SHP77 treated with DMSO at 0.1 percent for 48 hours (cell line): ENCODE measurements around the gene KLF7.

Source experiments
- DNase-seq: peaks from one replicate; lab custom pipeline; 2025; lab: John Stamatoyannopoulos, UW

The KLF7 gene

GRCh38 chr2:207128867-207129266, 36.9 kb downstream of the KLF7 start:
- DNase-seq: no peak

DNA sequence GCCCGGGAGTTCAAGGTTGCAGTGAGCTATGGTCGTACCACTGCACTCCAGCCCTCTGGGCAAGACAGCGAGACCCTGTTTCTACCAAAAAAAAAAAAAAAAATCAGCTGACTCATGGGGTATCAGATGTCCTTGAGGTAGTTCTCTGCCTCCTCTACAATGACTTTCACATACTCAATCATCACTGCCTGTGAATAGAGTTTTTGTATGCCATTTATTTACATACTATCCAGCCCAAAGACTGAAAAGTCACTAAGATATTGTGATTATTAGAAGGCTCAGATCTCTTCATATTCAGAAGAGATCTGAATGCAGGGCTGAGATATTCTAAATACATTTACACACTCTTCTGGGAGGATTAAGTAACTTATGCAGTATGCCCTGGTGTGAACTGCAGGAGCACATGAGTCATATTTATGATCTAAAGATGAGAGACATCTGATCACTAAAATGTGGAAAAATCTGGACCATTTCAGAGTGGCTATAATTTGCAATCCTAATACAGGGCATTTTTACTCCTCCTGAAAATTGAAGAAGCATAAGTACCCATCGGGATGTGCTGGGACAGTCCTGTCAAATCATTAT, 38.9 kb downstream of the KLF7 start:
- no peak for DNase-seq

DNA sequence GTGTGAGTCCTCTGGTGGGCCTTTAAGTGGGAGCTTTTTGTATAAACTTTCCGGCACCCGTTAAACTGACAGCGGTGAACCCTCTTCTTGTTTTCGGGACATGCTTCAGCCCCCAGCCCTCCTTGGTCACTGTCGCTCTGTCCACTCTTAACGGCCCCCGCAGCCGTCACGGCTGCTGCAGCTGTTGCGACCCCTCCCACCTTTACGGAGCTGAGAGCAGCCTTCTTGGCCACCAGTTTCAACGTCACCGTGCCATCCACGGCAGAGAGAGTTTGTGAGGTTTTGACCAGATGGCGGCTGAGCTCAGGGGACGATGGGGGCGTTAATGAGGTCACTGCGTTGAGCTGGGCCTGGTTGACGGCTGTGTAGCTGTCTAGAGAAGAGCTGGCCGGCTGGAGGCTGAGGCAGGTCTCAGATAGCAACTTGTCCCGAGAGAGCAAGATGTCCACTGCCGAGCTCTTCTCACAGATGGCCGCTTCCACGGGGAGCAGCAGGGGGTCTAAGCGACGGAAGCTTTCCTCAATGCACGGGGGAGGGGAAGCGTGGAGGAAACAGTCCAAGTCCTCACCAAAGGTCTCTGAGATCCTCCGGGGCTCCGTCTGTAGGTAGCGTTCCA, 41.9 kb downstream of the KLF7 start:
- DNase-seq: no peak

DNA sequence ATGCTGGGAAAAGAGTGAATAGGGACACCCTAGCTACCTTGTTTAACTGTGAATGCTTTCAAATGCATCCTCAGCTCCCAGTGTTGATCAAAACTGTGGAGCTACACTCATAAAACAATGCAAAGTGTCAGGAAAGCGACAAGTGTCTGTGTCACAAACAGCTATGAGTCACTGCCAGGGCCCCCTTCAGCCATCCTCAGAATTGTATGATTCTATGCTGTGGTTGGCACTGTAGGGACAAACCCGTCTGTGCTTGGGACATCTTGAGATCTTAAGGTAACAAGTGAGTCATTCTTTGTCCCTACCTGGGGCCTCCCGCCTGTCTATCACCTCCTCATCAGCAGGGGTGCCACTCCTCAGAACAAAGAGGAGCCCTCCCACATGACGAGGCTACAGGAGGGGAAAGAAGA, 42.4 kb downstream of the KLF7 start:
- DNase-seq: no peak

- no peak for DNase-seq
Measured at GRCh38 chr2:207122651-207123334, 43.0 kb downstream of the KLF7 start.

GRCh38 chr2:207121784-207122183, 44.0 kb downstream of the KLF7 start:
- DNase-seq: no peak

DNA sequence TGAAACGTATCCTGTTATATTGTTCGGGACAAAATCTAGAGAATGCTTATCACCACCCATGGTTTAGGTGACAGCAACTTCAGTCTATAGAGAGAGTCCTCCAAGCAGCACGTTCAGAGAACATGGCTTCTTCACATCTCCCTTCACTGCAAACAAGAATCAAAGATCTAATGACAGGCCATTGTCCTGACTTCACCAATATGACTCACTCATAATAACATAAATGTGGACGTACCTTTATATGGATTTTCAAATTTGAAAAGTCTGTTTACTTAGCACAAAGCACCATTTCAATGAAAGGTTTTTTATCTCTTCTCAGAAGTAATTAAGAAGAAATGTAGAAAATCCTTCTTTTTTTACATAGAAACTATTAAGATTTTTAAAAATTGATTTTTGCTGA, 46.7 kb downstream of the KLF7 start:
- DNase-seq: no peak

- DNase-seq: no peak
Measured at GRCh38 chr2:207117668-207118067, 48.1 kb downstream of the KLF7 start.

- DNase-seq: no peak
Measured at GRCh38 chr2:207115715-207116364, 49.9 kb downstream of the KLF7 start.

GRCh38 chr2:207113414-207113813, 52.3 kb downstream of the KLF7 start:
- DNase-seq: no peak

GRCh38 chr2:207112785-207113184, 53.0 kb downstream of the KLF7 start:
- no peak for DNase-seq

DNA sequence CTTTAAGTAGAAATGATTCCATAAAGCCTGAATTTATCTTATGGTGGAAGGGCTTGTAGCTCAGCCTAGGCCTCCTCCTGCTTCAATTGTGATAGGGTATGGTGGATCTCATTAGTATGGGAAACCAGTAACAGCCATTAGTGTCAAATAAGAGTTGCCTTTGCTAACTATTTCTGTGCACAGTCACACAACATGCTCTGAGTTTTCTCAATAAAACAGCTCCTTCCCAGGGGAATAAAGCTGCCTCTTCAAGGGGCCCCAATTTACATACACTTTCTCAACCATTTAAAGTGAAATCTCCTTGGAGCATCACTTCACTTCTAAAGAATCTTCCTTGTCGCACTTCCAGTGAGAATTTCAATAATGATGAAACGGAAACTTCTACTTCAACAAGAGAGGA, 53.4 kb downstream of the KLF7 start:
- no peak for DNase-seq

- no peak for DNase-seq
Measured at GRCh38 chr2:207111757-207112156, 54.0 kb downstream of the KLF7 start.

DNA sequence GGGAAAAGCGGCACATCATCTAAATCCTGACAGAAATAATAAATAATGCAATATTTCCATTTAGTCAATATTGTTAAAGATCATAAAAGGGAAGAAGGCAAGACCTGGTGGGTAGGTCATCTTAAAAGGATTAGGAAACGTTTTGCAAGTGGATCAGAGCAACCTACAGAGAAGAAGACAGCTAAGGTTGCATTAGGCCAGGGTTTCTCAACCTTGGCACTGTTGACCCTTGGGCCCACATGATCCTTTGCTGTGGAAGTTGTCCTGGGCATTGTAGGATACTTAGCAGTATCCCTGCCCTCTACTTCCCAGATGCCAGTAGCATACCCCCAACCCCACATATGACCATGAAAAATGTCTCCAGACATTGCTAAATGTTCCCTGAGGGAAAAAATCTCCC, 55.0 kb downstream of the KLF7 start:
- no peak for DNase-seq

GRCh38 chr2:207110310-207110709, 55.4 kb downstream of the KLF7 start:
- DNase-seq: no peak

- DNase-seq: no peak
Measured at GRCh38 chr2:207109768-207110167, 56.0 kb downstream of the KLF7 start.

- DNase-seq: no peak
Measured at GRCh38 chr2:207108440-207108839, 57.3 kb downstream of the KLF7 start.

GRCh38 chr2:207107551-207107950, 58.2 kb downstream of the KLF7 start:
- DNase-seq: no peak

DNA sequence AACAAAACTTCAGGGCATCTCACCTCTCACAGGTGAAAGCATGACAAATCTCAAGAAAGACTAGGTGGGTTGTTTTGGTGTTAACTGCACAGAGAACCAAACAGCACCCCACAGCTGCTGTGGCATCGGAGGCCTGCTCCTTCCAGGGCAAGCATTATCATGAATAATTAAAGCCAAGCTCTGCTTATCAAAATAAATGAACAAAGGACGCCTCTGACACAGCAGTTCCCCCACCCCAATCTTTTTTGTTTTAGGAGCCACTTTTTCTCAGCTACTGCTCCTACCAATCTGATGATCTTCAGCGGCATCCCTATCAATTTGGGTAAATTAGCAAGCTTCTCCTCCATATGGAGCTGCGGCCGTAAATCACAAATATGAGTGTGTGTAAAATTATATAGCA, 58.6 kb downstream of the KLF7 start:
- no peak for DNase-seq

- DNase-seq: no peak
Measured at GRCh38 chr2:207103132-207103531, 62.6 kb downstream of the KLF7 start.

DNA sequence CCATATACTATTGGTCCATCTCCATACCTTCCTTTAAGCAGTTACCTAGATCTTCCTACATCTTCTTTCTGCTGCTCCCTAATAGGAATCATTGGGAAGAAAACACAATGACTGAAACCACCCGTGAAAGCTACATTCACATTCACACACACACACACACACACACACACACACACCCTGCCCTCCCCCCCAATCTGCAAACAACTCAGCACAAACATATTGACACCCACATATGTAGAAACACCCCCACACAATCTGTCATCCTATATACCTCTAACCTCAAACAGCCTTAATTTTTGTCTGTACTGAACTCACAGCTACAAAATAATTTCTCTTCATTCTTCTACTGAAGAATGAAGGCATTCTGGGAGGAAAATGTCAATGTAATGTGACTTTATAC, 63.8 kb downstream of the KLF7 start:
- DNase-seq: no peak

DNA sequence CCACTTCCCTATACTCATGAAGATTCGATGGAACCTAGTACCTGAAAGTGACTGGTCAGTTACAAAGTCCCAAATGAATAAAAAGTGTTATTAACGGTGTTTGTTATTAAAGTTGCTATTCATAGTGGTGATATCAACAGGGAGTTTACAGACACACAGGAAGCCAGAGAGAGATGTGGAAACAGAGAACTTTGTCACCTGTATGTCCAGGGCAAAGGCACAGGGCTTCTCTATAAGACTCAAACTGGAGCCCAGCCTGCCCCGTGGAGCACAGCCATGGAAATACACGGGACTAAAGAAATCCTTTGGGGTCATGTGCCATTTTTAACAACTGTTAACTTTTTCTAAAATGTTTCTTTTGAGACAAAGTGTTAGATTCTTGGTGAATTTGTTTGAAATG, 68.5 kb downstream of the KLF7 start:
- DNase-seq: no peak

DNA sequence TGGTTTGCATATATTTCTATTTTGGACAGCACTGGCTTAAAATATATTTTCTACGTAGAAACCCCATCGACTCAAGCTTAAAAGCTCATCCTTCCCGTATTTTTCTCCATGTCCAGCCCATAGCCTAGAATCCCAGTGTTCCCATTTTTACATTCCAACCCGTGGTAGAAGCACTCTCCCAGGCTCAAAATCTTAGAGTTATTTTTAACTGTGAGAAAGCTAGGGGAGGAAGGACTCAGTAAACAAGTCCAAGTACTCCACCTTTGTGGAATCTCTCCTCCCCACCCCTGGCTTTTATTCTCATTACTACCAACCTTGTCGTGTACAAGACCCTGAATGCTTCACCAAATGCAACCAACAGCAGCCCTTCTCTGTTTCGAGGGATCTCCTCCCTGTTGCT, 69.8 kb downstream of the KLF7 start:
- no peak for DNase-seq
